Astrocyte of the spinal cord (primary cell): ENCODE results near the gene SLC7A1.

Experiments
- DNase-seq: peaks from one replicate; pipeline ENCODE4 v3.0.0; 2011; ENCODE audit warnings: low read depth, low spot score
- H3K4me3 ChIP-seq: 2 replicates; pipeline ENCODE4 v1.5.1; 2011; ENCODE audit warnings: low read depth, mild to moderate bottlenecking, low read length, moderate library complexity
- CTCF ChIP-seq: IDR thresholded peaks from 2 replicates; pipeline ENCODE4 v1.5.1; 2012; ENCODE audit warnings: low read depth, mild to moderate bottlenecking, low read length, inconsistent platforms
- in situ Hi-C: cut with HindIII; loops from 2 replicates; pipeline ENCODE4 v1.10.0; 2017; ENCODE audit warnings: low sequenced_read_pairs

The SLC7A1 gene

GRCh38 chr13:29538652-29539040 is 56.8 kb downstream of the SLC7A1 start:
- no peak for DNase-seq
- in situ Hi-C loops: no loop called here
- no peak overlapping the region for H3K4me3 ChIP-seq
- no peak for TF ChIP-seq CTCF

GRCh38 chr13:29537736-29538651 is 57.5 kb downstream of the SLC7A1 start:
- TF ChIP-seq CTCF: no peak
- no peak overlapping the region for H3K4me3 ChIP-seq
- no peak for DNase-seq
- in situ Hi-C loops: no loop called here

GRCh38 chr13:29536853-29537252 is 58.6 kb downstream of the SLC7A1 start:
- TF ChIP-seq CTCF: no peak
- no peak overlapping the region for H3K4me3 ChIP-seq
- in situ Hi-C loops: no loop called here
- DNase-seq: no peak

- no peak for TF ChIP-seq CTCF
- in situ Hi-C loops: no loop called here
- peak; percentile 58 for DNase-seq
These were observed 59.5 kb downstream of the SLC7A1 start for GRCh38 chr13:29535663-29536655.

GRCh38 chr13:29534083-29534482 is 61.4 kb downstream of the SLC7A1 start:
- TF ChIP-seq CTCF: no peak
- no peak overlapping the region for H3K4me3 ChIP-seq
- DNase-seq: no peak
- in situ Hi-C loops: no loop called here

More at GRCh38 chr13:29535663-29536655, 59.5 kb downstream of the SLC7A1 start:
- H3K4me3 ChIP-seq: no peak overlapping the region

DNA sequence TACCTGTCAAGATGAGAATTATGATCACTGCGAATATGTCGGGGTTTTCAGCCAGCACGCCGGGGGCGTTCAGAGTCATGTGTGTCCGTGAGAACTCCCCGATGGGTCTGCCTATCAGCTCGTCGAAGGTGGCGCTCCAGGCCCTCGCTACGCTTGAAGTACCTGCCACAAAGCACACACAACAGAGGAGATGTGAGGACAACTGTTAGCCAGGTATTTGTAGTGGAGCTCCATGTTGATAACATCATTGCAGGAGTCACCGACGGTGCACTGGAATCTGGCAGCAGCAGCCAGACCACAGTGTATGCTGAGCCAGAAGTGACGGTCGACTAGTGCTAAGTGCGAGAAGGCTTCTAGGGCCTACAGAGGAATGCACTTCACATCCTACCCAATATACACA is 62.7 kb downstream of the SLC7A1 start:
- TF ChIP-seq CTCF: no peak
- no peak for DNase-seq
- H3K4me3 ChIP-seq: no peak overlapping the region
- in situ Hi-C loops: no loop called here
